ENCODE data around the gene CCNB1.

- TF ChIP-seq CTCF (IDR thresholded peaks at IDR 0.05) = no peak
- no peak for TF ChIP-seq POLR2A (IDR thresholded peaks at IDR 0.05)
Measured at GRCh38 chr5:69160651-69161050, 6.3 kb upstream of the CCNB1 start.

Data from testis (tissue), 2 donors.